ENCODE results near the gene CRACR2A. TPM values are rescaled to one million over a fixed set of nuclear protein-coding genes. Genes with fewer than 3 reads are reported as not detected.
A peak's percentile ranks its signal among the peaks of the same experiment; 100 is the strongest.

The CRACR2A gene
- total RNA-seq, 1 donor, result 14.0 TPM

DNA sequence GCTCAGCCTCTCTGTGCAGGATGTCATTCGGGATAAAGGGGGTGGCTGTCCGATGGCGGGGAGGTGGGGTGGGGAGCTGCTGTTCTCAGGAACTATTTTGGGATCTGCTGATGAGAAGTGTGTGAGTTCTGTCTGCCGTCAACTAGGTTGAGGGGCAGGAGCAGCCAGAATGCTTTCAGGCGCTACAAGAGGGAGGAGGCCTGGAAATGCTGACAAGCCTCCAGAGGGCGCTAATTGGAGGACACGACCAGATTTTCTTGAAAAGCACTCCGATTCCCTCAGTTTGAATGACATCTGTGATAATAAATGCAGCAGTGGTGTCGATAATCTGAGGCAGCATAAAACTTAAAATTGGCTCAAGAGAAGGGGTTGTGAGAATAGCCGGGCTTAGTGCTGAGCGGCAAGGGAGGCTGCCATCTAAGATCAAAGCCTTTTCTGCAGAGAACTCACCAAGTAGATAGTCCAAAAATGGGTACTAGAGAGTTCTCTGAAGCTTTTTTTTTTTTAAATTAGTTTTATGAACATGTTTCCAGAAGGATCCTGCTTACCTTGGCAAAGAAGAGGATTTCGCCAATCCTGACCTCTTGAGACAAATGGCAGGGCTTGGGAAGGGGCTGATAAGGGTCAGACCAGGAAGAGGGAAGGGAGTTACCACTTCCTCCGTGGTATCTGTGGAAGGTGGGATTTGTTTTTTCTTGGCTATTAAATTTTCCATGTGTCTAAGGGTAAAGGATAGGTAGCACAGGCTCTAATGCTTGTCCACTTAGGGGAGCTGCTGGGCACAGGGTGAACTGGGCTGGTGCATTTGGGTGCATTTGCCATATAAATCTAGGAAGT lies 94.4 kb downstream of the CRACR2A start:
- peak; percentile 4 to 37 (median 9) for DNase-seq (ENCODE audit: low read depth in 2 of 3, low spot score in 2 of 3)

DNA sequence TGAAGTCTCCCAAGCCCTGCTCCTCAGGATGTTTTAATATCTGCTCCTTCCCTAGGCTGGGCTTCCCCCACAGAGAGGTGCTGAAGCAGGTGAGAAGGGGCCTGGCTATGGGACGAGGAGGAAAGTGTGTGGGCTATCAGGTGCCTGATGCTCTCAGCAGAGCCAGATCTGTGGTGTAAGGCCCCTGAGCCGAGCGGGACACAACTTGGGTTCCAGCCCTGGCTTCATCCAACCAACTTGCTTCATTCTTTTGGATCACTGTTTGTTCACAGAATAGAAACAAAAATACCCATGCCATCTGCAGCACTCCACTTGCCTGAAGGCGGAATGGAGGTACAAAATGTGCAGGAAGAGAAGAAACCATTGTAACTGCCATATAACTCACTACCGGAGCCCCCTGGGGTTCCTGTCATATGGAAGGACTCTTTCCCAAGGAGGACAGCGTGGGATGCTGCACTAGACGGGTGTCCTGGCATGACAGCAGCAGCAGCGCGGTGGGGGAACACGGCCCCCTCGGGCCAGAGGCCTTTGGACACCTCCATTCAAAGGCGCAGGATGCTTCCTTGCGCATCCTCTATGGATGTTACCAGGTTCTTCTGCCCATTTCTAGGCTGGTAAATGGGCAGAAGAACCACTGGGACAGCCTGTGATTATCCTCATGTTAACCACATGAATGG lies 95.8 kb downstream of the CRACR2A start:
- no peak for DNase-seq (ENCODE audit: low read depth in 2 of 3, low spot score in 2 of 3)

DNA sequence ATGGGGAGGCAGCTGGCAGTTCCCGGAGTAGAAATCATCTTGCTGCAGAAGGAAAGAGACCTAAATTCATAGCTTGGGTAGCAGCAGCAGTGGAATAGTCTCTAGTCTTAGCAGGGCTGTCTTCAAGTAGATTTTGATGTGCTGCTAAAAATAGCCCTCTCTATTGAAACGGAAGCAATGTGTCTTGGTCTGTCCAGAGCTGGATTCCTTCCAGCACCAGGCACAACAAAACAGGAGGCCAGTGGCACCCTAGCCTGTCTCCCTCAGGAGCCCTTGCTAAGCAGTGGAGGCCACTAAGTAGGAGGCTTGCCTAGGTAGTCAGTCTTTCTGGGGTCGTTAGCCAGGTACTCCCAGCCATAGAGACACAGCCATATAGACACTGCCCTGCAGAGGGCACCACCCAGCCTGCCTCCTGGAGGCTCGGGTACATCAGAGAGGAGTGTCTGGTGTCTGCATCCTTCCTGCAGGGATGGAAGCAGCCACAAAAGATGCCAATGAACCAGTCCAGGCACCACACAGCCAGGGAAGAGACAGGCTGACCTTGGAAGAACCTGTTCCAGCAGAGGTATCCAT lies 97.5 kb downstream of the CRACR2A start:
- DNase-seq (ENCODE audit: low read depth in 2 of 3, low spot score in 2 of 3), result peak in 2 of 3 donors; percentile 9 to 34

DNA sequence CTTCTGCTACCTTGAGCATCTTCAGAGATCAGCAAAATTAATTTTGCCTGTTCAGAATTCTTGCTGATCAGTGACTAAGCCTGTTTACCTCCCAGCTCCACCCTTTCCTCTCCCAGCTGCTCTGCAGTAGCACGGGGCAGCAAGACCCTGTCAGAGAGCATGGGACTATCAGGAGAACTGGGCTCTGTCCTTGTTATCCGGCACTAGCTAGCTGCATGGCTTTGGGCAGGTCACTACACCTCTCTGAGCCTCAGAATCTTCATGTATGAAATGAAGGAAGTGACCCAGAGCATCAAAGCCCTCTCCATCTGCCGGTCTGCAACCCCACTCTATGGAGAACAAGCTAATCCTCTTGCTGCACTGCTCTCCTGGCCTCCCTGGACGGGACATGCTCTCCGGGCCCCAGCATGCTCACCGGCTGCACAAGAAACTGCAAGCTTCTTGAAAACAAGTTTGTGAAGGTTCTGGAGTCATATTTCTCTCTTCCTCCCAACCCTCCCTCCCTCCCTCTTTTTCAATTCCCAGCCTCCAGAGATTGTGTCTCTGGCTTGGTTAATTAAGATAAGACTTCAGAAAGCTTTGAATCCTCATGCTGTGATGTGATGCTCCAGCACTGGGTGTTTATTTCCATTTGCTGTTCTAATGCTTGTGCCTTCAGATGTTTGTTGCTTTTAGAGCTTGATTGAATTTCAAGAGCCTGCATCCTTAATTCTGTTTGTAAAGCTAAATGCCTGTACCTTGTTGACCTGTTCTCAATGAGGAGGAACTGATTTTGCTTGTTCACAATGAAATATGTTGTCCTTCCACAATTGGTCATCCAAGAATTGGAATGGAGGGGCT lies 101.1 kb downstream of the CRACR2A start:
- DNase-seq (ENCODE audit: low read depth in 2 of 3, low spot score in 2 of 3), result no peak

DNA sequence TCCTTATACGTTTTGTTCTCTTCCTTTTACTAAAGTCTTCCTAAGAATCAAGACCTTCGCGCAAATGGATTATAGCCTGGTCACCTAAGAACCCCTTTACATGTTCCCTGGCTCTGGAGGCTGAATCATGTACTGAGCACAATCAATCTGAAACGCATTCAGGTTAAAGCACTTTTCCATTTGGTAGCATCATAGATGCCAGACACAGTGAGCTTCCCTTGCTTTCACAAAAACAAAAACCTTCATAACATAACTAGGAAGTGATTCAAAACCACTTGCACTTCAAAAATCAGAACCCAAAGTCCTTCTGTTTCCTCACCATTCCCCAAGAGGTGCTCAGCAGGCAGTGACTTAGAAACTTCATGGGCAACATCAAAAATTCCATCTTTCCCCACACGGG lies 105.4 kb downstream of the CRACR2A start:
- DNase-seq (ENCODE audit: low read depth in 2 of 3, low spot score in 2 of 3), result no peak

DNA sequence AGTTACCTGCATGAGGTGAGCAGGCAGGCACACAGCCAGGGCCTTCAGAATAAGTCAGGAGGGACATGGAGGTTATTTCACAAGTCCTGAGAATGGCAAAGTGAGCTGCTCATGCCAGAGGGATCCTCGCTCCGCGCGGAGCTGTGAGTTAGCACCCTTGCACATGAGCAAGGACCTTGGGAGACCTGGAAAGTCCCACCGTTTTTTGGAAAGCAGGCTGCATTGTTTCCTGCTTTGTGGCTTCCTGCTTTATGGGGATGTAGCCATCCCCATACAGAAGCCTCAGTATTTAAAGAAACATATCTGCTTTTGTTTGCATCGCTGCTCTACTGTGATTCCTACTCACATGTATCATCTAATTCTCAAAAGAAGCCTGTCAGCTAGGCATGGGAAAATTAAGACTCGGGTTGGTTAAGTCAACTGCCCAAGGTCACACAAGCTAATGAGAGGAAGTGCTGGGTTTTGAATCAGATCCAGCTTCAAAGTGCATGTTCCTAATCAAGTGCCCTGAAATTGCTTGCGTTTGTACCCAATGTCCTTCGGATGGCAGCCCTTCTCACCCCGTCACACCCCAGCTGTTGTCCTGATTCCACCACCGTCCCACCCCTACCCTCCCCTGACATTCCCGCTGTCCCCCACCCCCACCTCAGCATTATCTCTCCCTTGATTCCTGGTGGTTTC lies 106.2 kb downstream of the CRACR2A start:
- DNase-seq (ENCODE audit: low read depth in 2 of 3, low spot score in 2 of 3), result no peak

DNA sequence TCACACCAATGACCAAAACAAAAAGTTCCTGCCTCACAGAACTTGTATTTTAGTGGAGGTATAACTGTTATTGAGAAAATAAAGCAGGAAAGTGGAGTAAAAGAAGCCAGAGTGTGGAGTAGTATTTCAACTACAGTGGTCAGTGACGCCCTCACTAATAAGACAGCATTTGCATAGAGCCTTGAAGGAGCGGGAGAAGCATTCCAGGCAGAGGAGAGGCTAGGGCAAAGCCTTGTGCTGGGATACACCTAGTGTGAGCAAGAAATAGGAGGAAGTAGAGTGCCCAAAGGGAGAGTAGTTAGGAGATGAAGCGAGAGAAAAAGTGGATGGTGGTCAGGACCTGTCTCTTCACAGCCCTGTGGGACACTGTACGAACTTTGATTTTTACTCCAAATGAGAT lies 107.8 kb downstream of the CRACR2A start:
- no peak for DNase-seq (ENCODE audit: low read depth in 2 of 3, low spot score in 2 of 3)

DNA sequence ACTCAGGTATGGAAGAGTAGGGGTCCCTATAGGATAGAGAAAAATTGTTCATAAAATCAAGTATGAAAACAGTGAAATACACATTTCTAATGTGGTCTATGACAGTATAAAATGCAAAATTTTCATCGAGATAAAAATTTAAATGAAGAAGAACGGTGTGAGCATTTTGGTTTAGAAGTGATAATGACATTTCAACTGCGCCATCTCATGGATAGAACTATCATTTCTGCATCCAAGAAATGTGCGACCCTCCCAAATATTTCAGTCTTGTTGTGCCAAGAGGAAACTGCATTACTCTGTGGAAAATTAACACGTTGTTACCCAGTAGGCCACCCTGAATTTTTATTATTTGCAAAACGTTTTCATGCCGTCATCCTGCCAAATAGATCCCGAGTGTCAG lies 108.8 kb downstream of the CRACR2A start:
- DNase-seq (ENCODE audit: low read depth in 2 of 3, low spot score in 2 of 3), result no peak

DNA sequence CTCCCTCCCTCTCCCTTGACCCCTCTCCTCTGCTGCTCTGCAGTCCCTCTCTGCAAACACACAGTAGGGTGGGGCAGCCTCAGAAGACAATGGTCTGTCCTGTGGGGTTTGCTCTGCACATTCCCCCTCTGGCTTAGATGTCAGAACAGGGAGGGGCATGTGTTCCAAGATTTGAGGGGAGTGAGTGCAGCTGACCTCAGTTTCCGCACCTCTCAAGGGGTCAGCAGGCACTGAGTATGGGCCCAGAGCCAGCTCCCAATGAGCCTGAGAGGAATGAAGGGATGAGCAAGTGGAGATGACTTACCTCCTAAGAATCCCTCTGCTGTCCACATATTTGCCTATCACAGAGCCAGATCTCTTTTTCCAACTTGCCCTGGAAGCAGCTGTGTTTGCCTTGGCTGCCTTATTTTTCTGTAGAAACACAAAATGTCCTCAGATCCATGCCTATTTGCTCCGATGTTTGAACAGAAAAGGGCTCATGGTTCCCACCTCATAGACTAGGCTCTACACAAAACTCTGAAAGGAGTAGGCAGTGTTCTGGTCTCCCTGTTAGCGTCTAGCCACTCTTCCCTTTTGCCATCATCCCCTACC lies 111.4 kb downstream of the CRACR2A start:
- no peak for DNase-seq (ENCODE audit: low read depth in 2 of 3, low spot score in 2 of 3)

DNA sequence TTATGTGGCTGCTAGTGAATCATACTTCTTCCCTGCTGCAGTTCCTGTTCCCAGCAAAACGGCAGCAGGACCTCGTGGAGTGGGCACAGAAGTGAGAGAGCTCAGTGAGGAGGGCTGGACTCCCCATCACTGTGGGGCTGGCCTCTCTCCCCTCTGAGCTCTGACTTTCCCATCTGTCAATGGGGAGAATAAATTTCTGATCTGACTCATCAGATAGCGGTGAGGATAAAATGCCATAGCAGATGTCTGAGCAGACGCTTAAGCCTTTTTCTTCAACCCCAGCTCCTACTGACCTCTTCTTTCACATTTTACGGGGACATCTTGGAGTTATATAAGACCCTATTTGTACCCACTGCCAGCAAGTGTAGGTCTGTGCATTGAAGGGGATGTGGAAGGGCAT lies 116.6 kb downstream of the CRACR2A start:
- no peak for DNase-seq (ENCODE audit: low read depth in 2 of 3, low spot score in 2 of 3)

DNA sequence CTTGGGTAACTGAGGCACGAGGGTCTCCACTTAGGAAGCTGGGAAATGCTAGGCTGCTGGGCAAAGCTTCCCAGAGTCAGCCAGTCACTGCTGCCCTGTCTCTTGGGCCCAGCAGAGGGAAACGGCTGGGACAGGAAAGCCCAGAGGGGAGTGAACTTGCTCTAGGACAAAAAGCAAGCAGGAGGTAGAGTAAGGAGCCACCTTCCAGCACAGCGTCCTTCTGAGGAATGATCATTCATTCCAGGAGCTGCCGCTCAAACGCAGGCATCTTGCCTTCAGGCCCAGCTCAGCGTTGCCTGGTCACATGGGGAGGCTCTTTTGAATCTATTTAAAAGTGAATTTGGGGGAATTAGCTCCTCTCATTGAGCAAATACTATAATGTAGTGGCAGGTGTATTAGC lies 118.6 kb downstream of the CRACR2A start:
- DNase-seq (ENCODE audit: low read depth in 2 of 3, low spot score in 2 of 3), result no peak

DNA sequence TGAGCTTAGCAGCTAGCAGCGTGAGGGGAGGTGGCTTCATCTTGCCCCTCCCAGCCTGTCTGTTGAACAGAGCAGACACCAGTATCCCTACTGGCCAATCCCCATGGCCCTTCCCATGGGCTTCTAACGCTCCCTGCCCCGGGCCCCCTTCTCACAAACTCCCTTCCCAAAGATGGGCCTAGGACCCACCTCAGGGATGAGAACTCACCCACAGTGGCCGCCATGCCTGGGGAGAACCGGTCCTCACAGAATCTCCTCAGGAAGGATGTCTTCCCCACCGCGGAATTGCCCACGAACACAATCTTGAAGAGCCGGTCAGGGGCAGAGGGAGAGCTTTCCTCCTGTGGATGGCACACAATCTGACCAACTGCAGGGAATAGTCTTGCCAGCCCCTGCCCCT lies 119.5 kb downstream of the CRACR2A start:
- no peak for DNase-seq (ENCODE audit: low read depth in 2 of 3, low spot score in 2 of 3)

DNA sequence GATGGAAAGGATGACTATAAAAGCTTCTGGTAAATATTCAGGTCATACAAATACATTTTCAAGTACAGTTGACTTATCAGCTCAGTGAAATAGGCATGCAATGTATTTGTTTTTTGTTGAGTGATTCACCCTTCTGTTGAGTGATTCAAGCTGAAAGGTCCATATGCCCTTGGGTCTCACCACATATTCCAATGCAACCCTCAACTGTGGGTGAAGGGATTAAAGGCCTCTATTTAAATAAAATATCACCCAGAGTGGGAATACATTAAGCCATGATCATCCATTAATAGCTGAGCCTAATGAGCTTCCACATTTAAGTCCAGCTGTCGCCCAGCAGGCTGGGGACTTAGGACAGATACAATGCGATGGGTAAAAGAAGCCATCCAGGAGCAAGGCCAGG lies 120.2 kb downstream of the CRACR2A start:
- no peak for DNase-seq (ENCODE audit: low read depth in 2 of 3, low spot score in 2 of 3)

DNA sequence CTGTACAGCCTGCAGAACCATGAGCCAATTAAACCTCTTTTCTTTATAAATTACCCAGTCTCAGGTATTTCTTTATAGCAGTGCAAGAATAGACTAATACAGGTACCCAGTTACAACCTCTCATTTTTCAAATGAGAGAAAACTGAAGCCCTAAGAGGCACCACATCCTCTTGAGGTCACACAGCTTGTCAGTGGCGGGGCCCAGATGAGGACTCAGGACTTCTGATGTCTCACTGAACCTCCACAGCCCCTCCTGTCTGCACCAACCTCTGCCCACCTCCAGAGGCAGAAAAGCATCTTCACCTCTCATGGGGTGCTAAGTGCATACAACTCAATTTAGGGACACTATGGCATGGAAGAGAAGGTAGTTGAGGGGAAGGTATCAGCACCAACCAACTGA lies 120.7 kb downstream of the CRACR2A start:
- no peak for DNase-seq (ENCODE audit: low read depth in 2 of 3, low spot score in 2 of 3)

DNA sequence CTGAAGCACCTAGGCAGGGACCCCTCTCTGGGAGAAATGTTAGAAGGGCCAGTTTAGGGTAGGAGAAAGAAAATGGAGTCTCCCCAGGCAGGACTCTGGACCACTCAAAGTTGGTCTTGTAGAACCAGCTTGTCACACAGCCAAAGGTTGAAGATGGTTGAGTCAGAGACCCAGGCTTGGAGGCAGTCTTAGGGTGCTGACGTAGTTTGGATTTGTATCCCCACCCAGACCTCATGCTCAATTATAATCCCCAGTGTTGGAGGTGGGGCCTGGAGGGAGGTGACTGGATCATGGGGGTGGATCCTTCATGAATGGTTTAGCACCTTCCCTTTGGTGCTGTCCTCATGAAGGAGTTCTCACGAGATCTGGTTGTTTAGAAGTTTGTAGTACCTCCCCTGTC lies 121.2 kb downstream of the CRACR2A start:
- DNase-seq (ENCODE audit: low read depth in 2 of 3, low spot score in 2 of 3), result no peak

DNA sequence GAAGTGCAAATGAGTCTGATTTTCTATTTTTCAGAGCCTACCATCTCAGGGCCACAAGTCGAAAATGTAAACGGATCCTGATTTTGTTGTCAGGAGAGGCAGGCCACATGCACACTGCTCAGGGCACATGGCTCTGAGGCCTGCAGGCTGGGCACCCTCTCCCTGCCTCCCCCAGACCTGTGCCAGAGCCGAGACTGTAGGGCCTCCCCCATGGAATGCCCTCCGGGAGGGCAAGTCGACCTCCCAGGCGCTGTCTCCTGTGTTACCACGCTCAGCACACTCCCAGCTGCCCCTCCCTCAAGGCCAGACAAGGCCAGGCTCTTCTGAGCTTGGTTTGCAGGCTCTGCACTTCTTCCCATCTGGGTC lies 121.7 kb downstream of the CRACR2A start:
- no peak for DNase-seq (ENCODE audit: low read depth in 2 of 3, low spot score in 2 of 3)

DNA sequence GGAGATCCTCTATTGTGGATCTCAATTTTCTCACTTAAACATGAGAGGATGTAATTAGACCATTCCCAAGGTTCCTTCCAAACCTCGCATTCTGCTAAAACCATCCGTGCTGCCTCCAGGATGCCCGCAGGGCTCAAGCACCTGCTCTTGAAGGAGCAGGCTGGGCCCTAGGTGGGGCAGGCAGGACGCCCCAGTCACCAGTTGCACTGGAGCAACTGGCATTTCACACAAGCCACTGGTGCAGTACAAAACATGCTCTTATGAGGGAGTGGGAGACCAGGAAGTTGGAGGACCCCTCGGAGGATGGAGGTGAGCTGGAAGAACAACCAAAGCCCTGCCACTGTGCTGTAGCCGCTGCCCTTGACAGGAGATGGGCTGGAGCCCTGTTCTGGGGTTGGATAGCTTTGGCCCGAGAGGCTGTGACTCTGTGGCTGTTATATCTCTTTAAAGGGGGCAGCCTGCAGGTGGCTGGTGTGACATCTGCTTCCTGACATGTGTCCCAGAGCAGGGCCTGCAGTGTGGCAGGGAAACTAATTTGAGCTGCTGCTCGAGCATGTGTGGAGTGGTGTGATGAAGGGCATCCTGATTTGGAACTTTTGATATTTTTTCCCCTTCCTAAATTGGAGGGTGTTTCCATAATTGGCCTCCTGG lies 122.2 kb downstream of the CRACR2A start:
- no peak for DNase-seq (ENCODE audit: low read depth in 2 of 3, low spot score in 2 of 3)

DNA sequence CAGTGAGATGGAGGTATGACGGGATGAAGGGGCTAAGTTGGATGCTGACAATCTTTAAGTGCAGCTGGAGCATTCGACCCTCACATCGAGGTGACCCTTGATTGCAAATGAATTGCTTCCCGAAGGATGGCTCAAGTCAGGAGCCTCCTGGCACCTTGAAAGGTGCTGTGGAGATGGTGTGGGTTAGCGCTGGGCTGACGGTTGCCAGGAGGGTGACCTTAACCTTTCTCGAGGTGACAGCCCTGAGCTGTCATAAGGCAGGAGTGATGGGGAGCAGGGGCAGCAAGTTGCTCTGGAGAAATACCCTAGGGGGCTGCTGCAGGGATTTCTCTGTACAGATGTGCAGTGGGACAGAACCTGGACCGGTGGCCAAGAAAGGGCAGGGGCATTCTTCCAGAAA lies 122.8 kb downstream of the CRACR2A start:
- DNase-seq (ENCODE audit: low read depth in 2 of 3, low spot score in 2 of 3), result no peak

DNA sequence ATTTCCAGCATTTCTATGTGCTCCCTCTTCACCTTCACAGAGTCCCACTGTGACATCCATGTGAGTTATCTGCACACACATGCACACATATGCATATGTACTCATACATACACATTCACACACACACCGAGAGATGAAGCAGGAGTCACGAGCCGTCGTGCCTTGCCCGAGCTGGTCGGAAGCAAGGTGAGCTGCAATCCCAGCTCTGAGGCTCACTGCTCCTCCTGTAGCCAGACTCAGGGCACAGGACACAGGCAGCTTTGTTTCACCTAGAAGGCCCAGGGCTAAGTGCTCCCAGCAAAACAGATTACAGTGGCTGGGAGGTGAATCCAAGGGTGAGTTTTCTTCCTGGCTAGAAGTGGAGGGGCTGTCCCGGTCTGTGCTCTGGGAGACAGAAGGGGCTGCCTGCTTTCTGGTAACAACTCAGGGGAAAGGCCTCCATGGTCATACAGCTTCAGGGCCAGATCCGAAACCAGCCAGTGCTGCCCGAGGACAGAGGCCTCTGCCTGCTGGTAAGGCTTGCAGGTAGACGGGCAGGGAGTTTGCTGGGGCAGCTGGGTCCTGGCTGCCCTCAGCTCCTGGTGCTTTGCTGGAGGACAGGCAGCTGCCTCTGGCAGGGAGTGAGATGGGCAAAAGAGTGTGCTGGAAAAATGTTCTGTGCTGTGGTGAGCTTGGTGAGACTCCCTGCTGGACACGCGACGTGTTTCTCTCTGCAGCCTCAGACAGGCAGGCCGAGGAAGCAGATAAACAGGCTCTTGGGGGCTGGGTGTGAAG lies 123.7 kb downstream of the CRACR2A start:
- no peak for DNase-seq (ENCODE audit: low read depth in 2 of 3, low spot score in 2 of 3)
